Measurements from ENCODE around the gene SETBP1.

The SETBP1 gene

DNA sequence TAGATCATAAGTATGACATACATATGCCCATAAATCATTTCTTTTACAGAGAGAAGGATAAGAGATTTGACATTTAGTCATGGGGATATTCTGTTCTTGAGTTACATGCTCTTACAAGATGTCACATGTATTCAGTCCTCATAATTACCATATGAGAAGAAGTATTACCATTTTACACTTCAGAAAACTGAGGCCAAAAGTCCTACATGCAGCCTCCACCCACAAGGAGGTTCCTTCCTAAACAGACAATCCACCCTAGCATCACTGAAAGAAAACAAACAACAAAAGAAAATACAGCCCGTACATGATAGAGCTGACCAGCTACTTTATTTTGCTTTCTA is 335.1 kb downstream of the SETBP1 start:
- Histone ChIP-seq H3K4me3 (ENCODE audit: low read length) (no peak overlapping the region), H3K36me3 (ENCODE audit: control insufficient read depth, insufficient read depth, low read length) (no peaks in the 10 kb centered on the region), H2BK120ac (ENCODE audit: low read depth, low read length) (no peak overlapping the region), H3K9ac (ENCODE audit: low read length) (no peak overlapping the region), H3K27me3 (ENCODE audit: insufficient read depth, low read length, poor library complexity) (no peaks in the 10 kb centered on the region), H3K18ac (ENCODE audit: low read length) (no peak overlapping the region), H3K23ac (ENCODE audit: low read length) (no peak overlapping the region), H2BK5ac (ENCODE audit: low read length) (no peak overlapping the region), H3K79me2 (ENCODE audit: control insufficient read depth, insufficient read depth, low read length) (no peaks in the 10 kb centered on the region), H2BK15ac (replicated peaks; ENCODE audit: low read depth) (no peak overlapping the region), H3K79me1 (ENCODE audit: low read length) (no peaks in the 10 kb centered on the region), H3K56ac (ENCODE audit: low read length) (no peak overlapping the region), H3K27ac (ENCODE audit: low read depth, low read length) (no peak overlapping the region), H4K8ac (ENCODE audit: low read depth, low read length) (no peak overlapping the region), H3K4me2 (ENCODE audit: low read length) (no peak overlapping the region), H2AK5ac (ENCODE audit: low read length) (no peak overlapping the region), H4K5ac (ENCODE audit: low read length) (no peak overlapping the region), H3K4ac (ENCODE audit: low read depth, low read length) (no peak overlapping the region), H3K4me1 (ENCODE audit: control insufficient read depth, low read depth, low read length) (peaks cover 4% of the 10 kb centered on the region)
- no CpG with 5 or more reads among the region's 1 CpG for WGBS (ENCODE audit: extremely low coverage, insufficient coverage, low lambda C conversion rate)
- no peak for DNase-seq

GRCh38 chr18:45019469-45019868 is 338.8 kb downstream of the SETBP1 start:
- Histone ChIP-seq H3K79me2 (ENCODE audit: control insufficient read depth, insufficient read depth, low read length) (no peaks in the 10 kb centered on the region), H3K27ac (ENCODE audit: low read depth, low read length) (no peak overlapping the region), H4K5ac (ENCODE audit: low read length) (no peak overlapping the region), H3K4me3 (ENCODE audit: low read length) (no peak overlapping the region), H2BK15ac (replicated peaks; ENCODE audit: low read depth) (no peak overlapping the region), H3K79me1 (ENCODE audit: low read length) (no peaks in the 10 kb centered on the region), H2BK120ac (ENCODE audit: low read depth, low read length) (no peak overlapping the region), H3K36me3 (ENCODE audit: control insufficient read depth, insufficient read depth, low read length) (no peaks in the 10 kb centered on the region), H2BK5ac (ENCODE audit: low read length) (no peak overlapping the region), H3K4ac (ENCODE audit: low read depth, low read length) (no peak overlapping the region), H3K27me3 (ENCODE audit: insufficient read depth, low read length, poor library complexity) (no peaks in the 10 kb centered on the region), H3K9ac (ENCODE audit: low read length) (no peak overlapping the region), H4K8ac (ENCODE audit: low read depth, low read length) (no peak overlapping the region), H3K4me2 (ENCODE audit: low read length) (no peak overlapping the region), H3K4me1 (ENCODE audit: control insufficient read depth, low read depth, low read length) (peaks cover 4% of the 10 kb centered on the region), H3K23ac (ENCODE audit: low read length) (no peak overlapping the region), H3K56ac (ENCODE audit: low read length) (no peak overlapping the region), H2AK5ac (ENCODE audit: low read length) (no peak overlapping the region), H3K18ac (ENCODE audit: low read length) (no peak overlapping the region)
- no CpG with 5 or more reads among the region's 1 CpG for WGBS (ENCODE audit: extremely low coverage, insufficient coverage, low lambda C conversion rate)
- no peak for DNase-seq

GRCh38 chr18:45023519-45023918 is 342.8 kb downstream of the SETBP1 start:
- Histone ChIP-seq H2BK5ac (ENCODE audit: low read length) (no peak overlapping the region), H2AK5ac (ENCODE audit: low read length) (no peak overlapping the region), H3K36me3 (ENCODE audit: control insufficient read depth, insufficient read depth, low read length) (no peaks in the 10 kb centered on the region), H3K18ac (ENCODE audit: low read length) (no peak overlapping the region), H2BK15ac (replicated peaks; ENCODE audit: low read depth) (no peak overlapping the region), H2BK120ac (ENCODE audit: low read depth, low read length) (no peak overlapping the region), H3K23ac (ENCODE audit: low read length) (no peak overlapping the region), H3K27ac (ENCODE audit: low read depth, low read length) (no peak overlapping the region), H4K8ac (ENCODE audit: low read depth, low read length) (no peak overlapping the region), H3K9ac (ENCODE audit: low read length) (no peak overlapping the region), H3K4me2 (ENCODE audit: low read length) (no peak overlapping the region), H4K5ac (ENCODE audit: low read length) (no peak overlapping the region), H3K27me3 (ENCODE audit: insufficient read depth, low read length, poor library complexity) (no peaks in the 10 kb centered on the region), H3K79me1 (ENCODE audit: low read length) (no peaks in the 10 kb centered on the region), H3K4me3 (ENCODE audit: low read length) (no peak overlapping the region), H3K4me1 (ENCODE audit: control insufficient read depth, low read depth, low read length) (no peaks in the 10 kb centered on the region), H3K4ac (ENCODE audit: low read depth, low read length) (no peak overlapping the region), H3K79me2 (ENCODE audit: control insufficient read depth, insufficient read depth, low read length) (no peaks in the 10 kb centered on the region), H3K56ac (ENCODE audit: low read length) (no peak overlapping the region)
- DNase-seq: no peak
- no CpG with 5 or more reads among the region's 5 CpGs for WGBS (ENCODE audit: extremely low coverage, insufficient coverage, low lambda C conversion rate)

DNA sequence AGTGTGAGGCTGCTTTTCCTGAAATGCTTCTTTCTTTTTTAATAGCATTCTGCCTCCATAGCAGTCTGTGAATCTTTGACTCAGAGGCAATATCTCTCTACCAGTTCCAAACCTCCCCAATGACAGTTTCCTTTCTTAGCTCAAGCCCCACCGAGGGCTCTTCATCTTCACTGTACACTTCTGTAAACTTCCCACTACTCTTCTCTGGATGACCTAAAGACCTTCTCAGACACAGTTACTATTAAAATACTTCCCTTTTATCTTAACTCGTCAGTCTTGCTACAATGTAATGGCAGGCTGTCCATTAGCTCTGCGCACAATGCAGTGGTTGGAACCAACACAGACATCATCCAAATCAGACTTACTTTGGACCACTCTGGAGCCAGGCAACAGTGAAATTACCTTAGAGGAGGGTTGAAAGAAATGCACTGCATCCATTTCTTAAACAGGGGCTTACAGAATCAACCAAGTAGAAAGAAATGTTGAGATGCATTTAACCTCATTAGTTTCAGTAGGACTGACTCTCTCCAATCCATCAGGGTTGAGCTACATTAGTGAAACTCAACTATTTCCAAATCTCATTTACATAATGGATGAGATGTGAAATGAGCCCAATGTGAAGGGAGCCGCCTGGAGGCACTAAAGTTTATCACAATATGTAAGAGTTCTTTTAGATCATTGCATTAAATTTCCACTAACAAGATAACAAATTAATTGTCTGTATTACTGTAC is 343.8 kb downstream of the SETBP1 start:
- Histone ChIP-seq H3K27me3 (ENCODE audit: insufficient read depth, low read length, poor library complexity) (no peaks in the 10 kb centered on the region), H2BK15ac (replicated peaks; ENCODE audit: low read depth) (no peak overlapping the region), H2AK5ac (ENCODE audit: low read length) (no peak overlapping the region), H3K27ac (ENCODE audit: low read depth, low read length) (no peak overlapping the region), H3K79me1 (ENCODE audit: low read length) (no peaks in the 10 kb centered on the region), H4K8ac (ENCODE audit: low read depth, low read length) (no peak overlapping the region), H3K4me3 (ENCODE audit: low read length) (no peak overlapping the region), H3K79me2 (ENCODE audit: control insufficient read depth, insufficient read depth, low read length) (no peaks in the 10 kb centered on the region), H2BK5ac (ENCODE audit: low read length) (no peak overlapping the region), H4K5ac (ENCODE audit: low read length) (no peak overlapping the region), H3K18ac (ENCODE audit: low read length) (no peak overlapping the region), H3K23ac (ENCODE audit: low read length) (no peak overlapping the region), H3K4me1 (ENCODE audit: control insufficient read depth, low read depth, low read length) (no peaks in the 10 kb centered on the region), H3K4me2 (ENCODE audit: low read length) (no peak overlapping the region), H3K56ac (ENCODE audit: low read length) (no peak overlapping the region), H2BK120ac (ENCODE audit: low read depth, low read length) (no peak overlapping the region), H3K36me3 (ENCODE audit: control insufficient read depth, insufficient read depth, low read length) (no peaks in the 10 kb centered on the region), H3K9ac (ENCODE audit: low read length) (no peak overlapping the region), H3K4ac (ENCODE audit: low read depth, low read length) (no peak overlapping the region)
- DNase-seq: no peak
- WGBS (ENCODE audit: extremely low coverage, insufficient coverage, low lambda C conversion rate): no CpG with 5 or more reads among the region's 4 CpGs

DNA sequence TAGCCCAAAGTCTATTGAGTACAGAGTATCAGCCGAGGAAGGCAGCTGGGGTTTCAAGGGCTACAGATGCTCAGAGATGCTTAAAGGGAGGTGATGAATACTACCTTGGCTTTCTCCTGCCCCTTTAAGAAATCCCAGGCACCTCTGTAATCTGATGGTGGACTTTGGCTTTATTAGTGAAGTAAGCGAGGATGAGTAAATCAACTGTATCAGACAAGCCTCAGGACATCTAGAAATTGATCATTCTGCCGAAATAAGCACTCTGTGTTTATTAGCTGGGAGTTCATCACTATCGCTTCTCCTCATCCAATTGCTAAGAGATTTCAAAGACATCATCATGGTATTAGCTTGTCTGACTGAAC is 344.4 kb downstream of the SETBP1 start:
- no CpG with 5 or more reads among the region's 4 CpGs for WGBS (ENCODE audit: extremely low coverage, insufficient coverage, low lambda C conversion rate)
- H3K56ac ChIP-seq (ENCODE audit: low read length): no peak overlapping the region
- H3K27me3 ChIP-seq (ENCODE audit: insufficient read depth, low read length, poor library complexity): no peaks in the 10 kb centered on the region
- H3K18ac ChIP-seq (ENCODE audit: low read length): no peak overlapping the region
- no peak overlapping the region for H2BK15ac ChIP-seq (replicated peaks; ENCODE audit: low read depth)
- H3K9ac ChIP-seq (ENCODE audit: low read length): no peak overlapping the region
- no peak overlapping the region for H3K4me2 ChIP-seq (ENCODE audit: low read length)
- no peak overlapping the region for H2BK120ac ChIP-seq (ENCODE audit: low read depth, low read length)
- H3K23ac ChIP-seq (ENCODE audit: low read length): no peak overlapping the region
- no peaks in the 10 kb centered on the region for H3K79me2 ChIP-seq (ENCODE audit: control insufficient read depth, insufficient read depth, low read length)
- no peak overlapping the region for H3K4me3 ChIP-seq (ENCODE audit: low read length)
- H4K5ac ChIP-seq (ENCODE audit: low read length): no peak overlapping the region
- no peak overlapping the region for H3K27ac ChIP-seq (ENCODE audit: low read depth, low read length)
- H2BK5ac ChIP-seq (ENCODE audit: low read length): no peak overlapping the region
- no peak for DNase-seq
- no peaks in the 10 kb centered on the region for H3K36me3 ChIP-seq (ENCODE audit: control insufficient read depth, insufficient read depth, low read length)
- no peak overlapping the region for H2AK5ac ChIP-seq (ENCODE audit: low read length)
- H3K79me1 ChIP-seq (ENCODE audit: low read length): no peaks in the 10 kb centered on the region
- no peak overlapping the region for H3K4ac ChIP-seq (ENCODE audit: low read depth, low read length)
- no peaks in the 10 kb centered on the region for H3K4me1 ChIP-seq (ENCODE audit: control insufficient read depth, low read depth, low read length)
- no peak overlapping the region for H4K8ac ChIP-seq (ENCODE audit: low read depth, low read length)

GRCh38 chr18:45026162-45026561 is 345.5 kb downstream of the SETBP1 start:
- H3K79me1 ChIP-seq (ENCODE audit: low read length): no peaks in the 10 kb centered on the region
- no peak overlapping the region for H3K18ac ChIP-seq (ENCODE audit: low read length)
- no peak overlapping the region for H3K4me2 ChIP-seq (ENCODE audit: low read length)
- no peak overlapping the region for H4K5ac ChIP-seq (ENCODE audit: low read length)
- H3K4me1 ChIP-seq (ENCODE audit: control insufficient read depth, low read depth, low read length): no peaks in the 10 kb centered on the region
- DNase-seq: peak; percentile 37
- H3K27ac ChIP-seq (ENCODE audit: low read depth, low read length): no peak overlapping the region
- H2BK15ac ChIP-seq (replicated peaks; ENCODE audit: low read depth): no peak overlapping the region
- H4K8ac ChIP-seq (ENCODE audit: low read depth, low read length): no peak overlapping the region
- H3K79me2 ChIP-seq (ENCODE audit: control insufficient read depth, insufficient read depth, low read length): no peaks in the 10 kb centered on the region
- H3K23ac ChIP-seq (ENCODE audit: low read length): no peak overlapping the region
- no CpG with 5 or more reads among the region's 3 CpGs for WGBS (ENCODE audit: extremely low coverage, insufficient coverage, low lambda C conversion rate)
- H3K9ac ChIP-seq (ENCODE audit: low read length): no peak overlapping the region
- no peak overlapping the region for H3K56ac ChIP-seq (ENCODE audit: low read length)
- H3K4me3 ChIP-seq (ENCODE audit: low read length): no peak overlapping the region
- H2BK5ac ChIP-seq (ENCODE audit: low read length): no peak overlapping the region
- H3K27me3 ChIP-seq (ENCODE audit: insufficient read depth, low read length, poor library complexity): no peaks in the 10 kb centered on the region
- H3K36me3 ChIP-seq (ENCODE audit: control insufficient read depth, insufficient read depth, low read length): no peaks in the 10 kb centered on the region
- no peak overlapping the region for H2AK5ac ChIP-seq (ENCODE audit: low read length)
- H2BK120ac ChIP-seq (ENCODE audit: low read depth, low read length): no peak overlapping the region
- no peak overlapping the region for H3K4ac ChIP-seq (ENCODE audit: low read depth, low read length)

Data from mesendoderm (in vitro differentiated cells).